ENCODE data around the gene MCAT.
"Not testable (repeated sequence)": the region's sequence is repeated elsewhere in the genome, so short reads cannot be mapped to it uniquely, and the experiment has no call there.

The MCAT gene

GRCh38 chr22:43153899-43154298, 10.7 kb upstream of the MCAT start:
- no peak for DNase-seq (ENCODE audit: low read depth)

- peak; percentile 67 for DNase-seq (ENCODE audit: low read depth)
These were observed 9.3 kb upstream of the MCAT start for GRCh38 chr22:43152357-43153071.

- no peak for DNase-seq (ENCODE audit: low read depth)
These were observed 8.8 kb upstream of the MCAT start for GRCh38 chr22:43152003-43152356.

- peak; percentile 69 for DNase-seq (ENCODE audit: low read depth)
These were observed 8.2 kb upstream of the MCAT start, which contains the start of gene TSPO for GRCh38 chr22:43151251-43152002. Gene TSPO, plus strand, starts transcription at chr22:43151559. Its CDS starts 7,680 bp downstream, at chr22:43159239.

- DNase-seq (ENCODE audit: low read depth): no peak
These were observed 7.6 kb upstream of the MCAT start for GRCh38 chr22:43150731-43151206.

- DNase-seq (ENCODE audit: low read depth): peak; percentile 13
These were observed 5.4 kb upstream of the MCAT start for GRCh38 chr22:43148581-43148980.

- DNase-seq (ENCODE audit: low read depth): no peak
These were observed 4.6 kb upstream of the MCAT start for GRCh38 chr22:43147821-43148220.

GRCh38 chr22:43146332-43146731, 3.1 kb upstream of the MCAT start:
- DNase-seq (ENCODE audit: low read depth): not testable (repeated sequence)

GRCh38 chr22:43145371-43145770, 2.2 kb upstream of the MCAT start:
- DNase-seq (ENCODE audit: low read depth): not testable (repeated sequence)

GRCh38 chr22:43144949-43145348, 1.8 kb upstream of the MCAT start:
- DNase-seq (ENCODE audit: low read depth): no peak

- DNase-seq (ENCODE audit: low read depth): no peak
These were observed 6.4 kb downstream of the MCAT start for GRCh38 chr22:43136801-43137200.

GRCh38 chr22:43136255-43136654, 6.9 kb downstream of the MCAT start:
- peak; percentile 42 for DNase-seq (ENCODE audit: low read depth)

GRCh38 chr22:43135565-43135964, 7.6 kb downstream of the MCAT start:
- no peak for DNase-seq (ENCODE audit: low read depth)

GRCh38 chr22:43134553-43134952, 8.6 kb downstream of the MCAT start:
- DNase-seq (ENCODE audit: low read depth): no peak

- DNase-seq (ENCODE audit: low read depth): no peak
These were observed 9.8 kb downstream of the MCAT start for GRCh38 chr22:43133401-43133800.

GRCh38 chr22:43131773-43132501, 11.3 kb downstream of the MCAT start:
- DNase-seq (ENCODE audit: low read depth): no peak

GRCh38 chr22:43129426-43130425, 13.5 kb downstream of the MCAT start:
- DNase-seq (ENCODE audit: low read depth): no peak

- DNase-seq (ENCODE audit: low read depth): no peak
These were observed 14.2 kb downstream of the MCAT start for GRCh38 chr22:43128928-43129424.

- DNase-seq (ENCODE audit: low read depth): no peak
These were observed 15.1 kb downstream of the MCAT start for GRCh38 chr22:43128116-43128515.

- DNase-seq (ENCODE audit: low read depth): no peak
These were observed 15.9 kb downstream of the MCAT start for GRCh38 chr22:43127166-43127908.

Data from EH (cell line).